GM23338 (cell line): ENCODE measurements around the gene BMP10. TPM values are rescaled to one million over a fixed set of nuclear protein-coding genes. Genes with fewer than 3 reads are reported as not detected.

Source experiments
- ATAC-seq: fragments of 200-7000 bp; cut with Tn5 transposase; 3 replicates; pipeline ENCODE4 v1.9.1; 2020
- DNase-seq: peaks from one replicate; pipeline ENCODE4 v3.0.0-alpha.2; 2015; ENCODE audit warnings: low spot score
- H2AFZ ChIP-seq: fragments of 200-600 bp; sonication (generic); 2 replicates; pipeline ENCODE4 v1.8.0; 2016; ENCODE audit warnings: antibody characterized with exemption, mild to moderate bottlenecking, moderate library complexity
- H3F3A ChIP-seq: fragments of 200-600 bp; sonication (generic); replicated peaks from 2 replicates; pipeline ENCODE4 v1.8.0; 2017; ENCODE audit warnings: antibody characterized with exemption, mixed run types, low read depth
- H3K27ac ChIP-seq: fragments of 200-600 bp; sonication (generic); 2 replicates; pipeline ENCODE4 v1.6.1; 2016; ENCODE audit warnings: low read depth
- H3K27me3 ChIP-seq: fragments of 200-600 bp; sonication (generic); 2 replicates; pipeline ENCODE4 v1.8.0; 2016; ENCODE audit warnings: mild to moderate bottlenecking, mixed run types, moderate library complexity; ENCODE audit not compliant: insufficient read depth
- H3K36me3 ChIP-seq: fragments of 200-600 bp; sonication (generic); 2 replicates; pipeline ENCODE4 v1.8.0; 2016; ENCODE audit warnings: mild to moderate bottlenecking; ENCODE audit not compliant: insufficient read depth
- H3K4me1 ChIP-seq: fragments of 200-600 bp; sonication (generic); 2 replicates; pipeline ENCODE4 v1.8.0; 2016; ENCODE audit warnings: mild to moderate bottlenecking, moderate library complexity; ENCODE audit not compliant: insufficient read depth
- H3K4me2 ChIP-seq: fragments of 200-600 bp; sonication (generic); 2 replicates; pipeline ENCODE4 v1.7.1; 2017; ENCODE audit warnings: mixed run types
- H3K4me3 ChIP-seq: fragments of 200-600 bp; sonication (generic); 2 replicates; pipeline ENCODE4 v1.6.1; 2016; ENCODE audit warnings: mixed run types
- H3K79me2 ChIP-seq: fragments of 200-600 bp; sonication (generic); replicated peaks from 2 replicates; pipeline ENCODE4 v1.8.0; 2017; ENCODE audit warnings: mild to moderate bottlenecking; ENCODE audit not compliant: insufficient read depth
- H3K9me2 ChIP-seq: fragments of 200-600 bp; sonication (generic); 2 replicates; pipeline ENCODE4 v1.8.0; 2017; ENCODE audit not compliant: insufficient read depth
- H4K20me1 ChIP-seq: fragments of 200-600 bp; sonication (generic); replicated peaks from 2 replicates; pipeline ENCODE4 v1.8.0; 2017; ENCODE audit warnings: mild to moderate bottlenecking; ENCODE audit not compliant: insufficient read depth
- H3K27ac Mint-ChIP-seq: 2 replicates; pipeline ENCODE4 v1.8.0; 2020; ENCODE audit warnings: inconsistent platforms, mild to moderate bottlenecking, moderate library complexity, mixed read lengths
- H3K27me3 Mint-ChIP-seq: 3 replicates; pipeline ENCODE4 v1.8.0; 2022; ENCODE audit warnings: low read depth, mild to moderate bottlenecking, moderate library complexity, mixed read lengths, inconsistent platforms; ENCODE audit not compliant: insufficient read depth, poor library complexity
- H3K36me3 Mint-ChIP-seq: 3 replicates; pipeline ENCODE4 v1.8.0; 2021; ENCODE audit warnings: low read depth, mild to moderate bottlenecking, inconsistent platforms, moderate library complexity, mixed read lengths
- H3K4me1 Mint-ChIP-seq: 3 replicates; pipeline ENCODE4 v1.8.0; 2020; ENCODE audit warnings: mild to moderate bottlenecking, inconsistent platforms, mixed read lengths
- H3K4me3 Mint-ChIP-seq: 3 replicates; pipeline ENCODE4 v1.8.0; 2021; ENCODE audit warnings: moderate library complexity, mild to moderate bottlenecking, inconsistent platforms, mixed read lengths
- H3K9me3 Mint-ChIP-seq: 3 replicates; pipeline ENCODE4 v1.8.0; 2020; ENCODE audit warnings: moderate library complexity, mild to moderate bottlenecking, inconsistent platforms, mixed read lengths
- CREB1 ChIP-seq: fragments of 250-450 bp; sonication (Bioruptor Pico); IDR thresholded peaks from 2 replicates; pipeline ENCODE4 v1.5.0; 2020; ENCODE audit warnings: low read depth, mild to moderate bottlenecking, moderate library complexity
- CTCF ChIP-seq, 2 experiments: fragments of 200-600 bp in 1 of 2; sonication (generic) in 1 of 2; conservative IDR thresholded peaks; 2 replicates each; pipeline versions ENCODE4 v1.5.1 to v1.6.1; 2016 to 2017; ENCODE audit warnings: antibody characterized with exemption in 2 of 2, low read depth in 2 of 2, mild to moderate bottlenecking in 2 of 2, moderate library complexity in 1 of 2
- ETS1 ChIP-seq: IDR thresholded peaks from 2 replicates; pipeline ENCODE4 v1.6.1; 2016; ENCODE audit warnings: antibody characterized with exemption
- EZH2 ChIP-seq: fragments of 200-600 bp; sonication (generic); IDR thresholded peaks from one replicate; pipeline ENCODE4 v1.8.0; 2017; ENCODE audit warnings: antibody characterized with exemption, mild to moderate bottlenecking, low read depth; ENCODE audit not compliant: unreplicated experiment
- JUNB ChIP-seq: IDR thresholded peaks from one replicate; pipeline ENCODE4 v1.6.1; 2016; ENCODE audit warnings: antibody characterized with exemption; ENCODE audit not compliant: unreplicated experiment
- NANOG ChIP-seq: IDR thresholded peaks from 2 replicates; pipeline ENCODE4 v1.6.1; 2016; ENCODE audit warnings: antibody characterized with exemption, borderline replicate concordance
- POLR2AphosphoS5 ChIP-seq: IDR thresholded peaks from 2 replicates; pipeline ENCODE4 v1.6.1; 2016; ENCODE audit warnings: antibody characterized with exemption, low read depth
- ZNF114 ChIP-seq: fragments of 250-450 bp; sonication (Bioruptor Pico); IDR thresholded peaks from 2 replicates; pipeline ENCODE4 v1.5.0; 2020; ENCODE audit warnings: mild to moderate bottlenecking, moderate library complexity
- ZNF331 ChIP-seq: fragments of 250-450 bp; sonication (Bioruptor Pico); IDR thresholded peaks from 2 replicates; pipeline ENCODE4 v1.5.0; 2020; ENCODE audit warnings: low read depth, mild to moderate bottlenecking, moderate library complexity
- ZNF462 ChIP-seq: fragments of 250-450 bp; sonication (Bioruptor Pico); IDR thresholded peaks from 2 replicates; pipeline ENCODE4 v1.5.0; 2020; ENCODE audit warnings: mild to moderate bottlenecking, moderate library complexity
- polyA plus RNA-seq: library from polyadenylated mRNA; unstranded; fragments of >200 nt; fragmentation: Nextera tagmentation; extraction: Ambion mirVana; gene quantifications from 2 replicates; pipeline ENCODE4 v1.2.1, GENCODE V29; 2016
- total RNA-seq: library from RNA; depleted of rRNA; stranded (reverse); fragments of >200 nt; shearing (Covaris generic); gene quantifications from 2 replicates; pipeline ENCODE4 v1.2.3, GENCODE V29; 2014
- TF ChIP-seq, protein P1 (sequence below): IDR thresholded peaks from one replicate; pipeline ENCODE4 v1.6.1; 2018; ENCODE audit warnings: antibody characterized with exemption; ENCODE audit not compliant: unreplicated experiment

Gene BMP10
- total and polyA plus RNA-seq, 2 experiments from 2014 or later, result not detected

GRCh38 chr2:68846091-68846490 is 25.1 kb downstream of the BMP10 start (continued):
- TF ChIP-seq ZNF462 (no peak), CREB1 (CRISPR knock-in tag) (no peak), EZH2 (no peak)

DNA sequence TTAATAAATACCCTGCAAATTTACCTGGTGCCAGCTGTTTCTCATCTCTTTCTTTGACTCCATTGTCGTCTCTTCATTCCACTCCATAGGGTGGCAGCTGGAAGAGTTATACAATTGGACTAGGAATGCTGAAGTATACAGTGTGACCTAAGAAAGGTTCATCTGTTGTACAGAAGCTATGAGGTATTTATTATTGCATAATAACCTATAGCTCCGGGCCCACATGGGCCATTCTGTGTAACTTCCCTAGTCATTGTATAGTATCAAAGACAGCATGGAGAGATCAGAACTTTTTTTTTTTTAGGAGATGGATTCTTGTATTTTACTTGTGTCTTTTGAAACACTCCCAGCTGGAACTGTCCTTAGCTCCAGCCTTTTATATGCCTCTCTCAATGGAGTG is 26.2 kb downstream of the BMP10 start:
- no peak overlapping the region for H3K27ac Mint-ChIP-seq
- TF ChIP-seq POLR2AphosphoS5, result no peak
- TF ChIP-seq, protein P1, sequence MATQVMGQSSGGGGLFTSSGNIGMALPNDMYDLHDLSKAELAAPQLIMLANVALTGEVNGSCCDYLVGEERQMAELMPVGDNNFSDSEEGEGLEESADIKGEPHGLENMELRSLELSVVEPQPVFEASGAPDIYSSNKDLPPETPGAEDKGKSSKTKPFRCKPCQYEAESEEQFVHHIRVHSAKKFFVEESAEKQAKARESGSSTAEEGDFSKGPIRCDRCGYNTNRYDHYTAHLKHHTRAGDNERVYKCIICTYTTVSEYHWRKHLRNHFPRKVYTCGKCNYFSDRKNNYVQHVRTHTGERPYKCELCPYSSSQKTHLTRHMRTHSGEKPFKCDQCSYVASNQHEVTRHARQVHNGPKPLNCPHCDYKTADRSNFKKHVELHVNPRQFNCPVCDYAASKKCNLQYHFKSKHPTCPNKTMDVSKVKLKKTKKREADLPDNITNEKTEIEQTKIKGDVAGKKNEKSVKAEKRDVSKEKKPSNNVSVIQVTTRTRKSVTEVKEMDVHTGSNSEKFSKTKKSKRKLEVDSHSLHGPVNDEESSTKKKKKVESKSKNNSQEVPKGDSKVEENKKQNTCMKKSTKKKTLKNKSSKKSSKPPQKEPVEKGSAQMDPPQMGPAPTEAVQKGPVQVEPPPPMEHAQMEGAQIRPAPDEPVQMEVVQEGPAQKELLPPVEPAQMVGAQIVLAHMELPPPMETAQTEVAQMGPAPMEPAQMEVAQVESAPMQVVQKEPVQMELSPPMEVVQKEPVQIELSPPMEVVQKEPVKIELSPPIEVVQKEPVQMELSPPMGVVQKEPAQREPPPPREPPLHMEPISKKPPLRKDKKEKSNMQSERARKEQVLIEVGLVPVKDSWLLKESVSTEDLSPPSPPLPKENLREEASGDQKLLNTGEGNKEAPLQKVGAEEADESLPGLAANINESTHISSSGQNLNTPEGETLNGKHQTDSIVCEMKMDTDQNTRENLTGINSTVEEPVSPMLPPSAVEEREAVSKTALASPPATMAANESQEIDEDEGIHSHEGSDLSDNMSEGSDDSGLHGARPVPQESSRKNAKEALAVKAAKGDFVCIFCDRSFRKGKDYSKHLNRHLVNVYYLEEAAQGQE, result no peak
- TF ChIP-seq CREB1 (CRISPR knock-in tag), result no peak
- TF ChIP-seq JUNB, result no peak
- no peak for TF ChIP-seq ZNF331
- TF ChIP-seq CTCF (conservative IDR thresholded peaks at IDR 0.05; ENCODE audit: low read depth in 2 of 2), result no peak
- TF ChIP-seq NANOG, result no peak
- TF ChIP-seq ZNF114, result no peak
- no peak for TF ChIP-seq ETS1

More for the DNA sequence above, 26.2 kb downstream of the BMP10 start:
- Histone ChIP-seq H3K9me2 (0 out of 2 replicates have a peak, but pooled peaks cover 8% of the 10 kb centered on the region), H2AFZ (no peak overlapping the region), H4K20me1 (no peaks in the 10 kb centered on the region), H3K27ac (no peak overlapping the region), H3K27me3 (no peaks in the 10 kb centered on the region), H3K4me2 (no peak overlapping the region), H3K79me2 (no peaks in the 10 kb centered on the region), H3K4me1 (no peaks in the 10 kb centered on the region), H3K4me3 (no peak overlapping the region), H3F3A (no peaks in the 10 kb centered on the region), H3K36me3 (no peaks in the 10 kb centered on the region)
- H3K4me1 Mint-ChIP-seq, result no peaks in the 10 kb centered on the region
- DNase-seq (no peak), ATAC-seq (no peak)
- no peak overlapping the region for H3K4me3 Mint-ChIP-seq
- peaks cover 5% of the 10 kb centered on the region; the same call in 1 of the 3 replicates for H3K36me3 Mint-ChIP-seq
- peaks cover 6% of the 10 kb centered on the region; the same call in 2 of the 3 replicates for H3K9me3 Mint-ChIP-seq
- no peaks in the 10 kb centered on the region for H3K27me3 Mint-ChIP-seq
